Trophoblast cell (in vitro differentiated cells and primary cell): ENCODE measurements around the gene KRTAP10-2.

Source experiments
- DNase-seq, 2 donors: peaks; one replicate each; pipeline ENCODE4 v3.0.0-alpha.2; 2016
- H2AFZ ChIP-seq: 2 replicates; pipeline ENCODE4 v1.6.1; 2013; ENCODE audit warnings: low read length, moderate library complexity, mild to moderate bottlenecking; ENCODE audit not compliant: insufficient read depth, poor library complexity
- H2AK5ac ChIP-seq: 2 replicates; pipeline ENCODE4 v1.6.1; 2013; ENCODE audit warnings: mild to moderate bottlenecking, low read length
- H2BK120ac ChIP-seq: 2 replicates; pipeline ENCODE4 v1.6.1; 2013; ENCODE audit warnings: low read length, mild to moderate bottlenecking, moderate library complexity; ENCODE audit not compliant: insufficient read depth, poor library complexity
- H2BK12ac ChIP-seq: 2 replicates; pipeline ENCODE4 v1.6.1; 2013; ENCODE audit warnings: mild to moderate bottlenecking, low read length, moderate library complexity
- H2BK5ac ChIP-seq: 2 replicates; pipeline ENCODE4 v1.6.1; 2013; ENCODE audit warnings: low read length, low read depth, moderate library complexity, mild to moderate bottlenecking; ENCODE audit not compliant: poor library complexity
- H3K14ac ChIP-seq: 2 replicates; pipeline ENCODE4 v1.6.1; 2013; ENCODE audit warnings: mild to moderate bottlenecking, low read length
- H3K18ac ChIP-seq: 2 replicates; pipeline ENCODE4 v1.6.1; 2013; ENCODE audit warnings: mild to moderate bottlenecking, low read length
- H3K23ac ChIP-seq: 2 replicates; pipeline ENCODE4 v1.6.1; 2013; ENCODE audit warnings: low read length
- H3K27ac ChIP-seq: 2 replicates; pipeline ENCODE4 v1.5.1; 2013; ENCODE audit warnings: low read depth, mild to moderate bottlenecking, inconsistent platforms, low read length, moderate library complexity
- H3K27me3 ChIP-seq: 2 replicates; pipeline ENCODE4 v1.6.1; 2013; ENCODE audit warnings: inconsistent platforms, mild to moderate bottlenecking, low read length, moderate library complexity; ENCODE audit not compliant: insufficient read depth
- H3K36me3 ChIP-seq, 2 experiments: 1 replicate in 1 of 2; 2 replicates in 1 of 2; pipeline ENCODE4 v1.6.1; 2013; ENCODE audit warnings: low read length in 2 of 2, mild to moderate bottlenecking in 2 of 2, moderate library complexity in 1 of 2; ENCODE audit not compliant: insufficient read depth in 2 of 2, control insufficient read depth in 1 of 2
- H3K4ac ChIP-seq: 2 replicates; pipeline ENCODE4 v1.6.1; 2013; ENCODE audit warnings: low read depth, mild to moderate bottlenecking, low read length, moderate library complexity
- H3K4me1 ChIP-seq, 2 experiments: 1 replicate in 1 of 2; 2 replicates in 1 of 2; pipeline ENCODE4 v1.6.1; 2013; ENCODE audit warnings: low read length in 2 of 2, mild to moderate bottlenecking in 2 of 2, moderate library complexity in 1 of 2; ENCODE audit not compliant: insufficient read depth in 2 of 2, control insufficient read depth in 1 of 2
- H3K4me2 ChIP-seq: 2 replicates; pipeline ENCODE4 v1.6.1; 2013; ENCODE audit warnings: inconsistent platforms, mild to moderate bottlenecking, low read length, moderate library complexity
- H3K4me3 ChIP-seq: 2 replicates; pipeline ENCODE4 v1.5.1; 2013; ENCODE audit warnings: mild to moderate bottlenecking, low read depth, low read length, inconsistent platforms
- H3K79me1 ChIP-seq: one replicate; pipeline ENCODE4 v1.6.1; 2013; ENCODE audit warnings: low read length
- H3K79me2 ChIP-seq: 2 replicates; pipeline ENCODE4 v1.6.1; 2013; ENCODE audit warnings: low read length, mild to moderate bottlenecking; ENCODE audit not compliant: control insufficient read depth, insufficient read depth, poor library complexity
- H3K9ac ChIP-seq: 2 replicates; pipeline ENCODE4 v1.6.1; 2013; ENCODE audit warnings: mild to moderate bottlenecking, low read length
- H3K9me3 ChIP-seq: 2 replicates; pipeline ENCODE4 v1.6.1; 2013; ENCODE audit warnings: low read depth, mild to moderate bottlenecking, control low read depth, inconsistent platforms, low read length; ENCODE audit not compliant: insufficient read depth
- H4K12ac ChIP-seq: 2 replicates; pipeline ENCODE4 v1.6.1; 2013; ENCODE audit warnings: low read depth, mild to moderate bottlenecking, low read length, moderate library complexity
- H4K8ac ChIP-seq: 2 replicates; pipeline ENCODE4 v1.6.1; 2013; ENCODE audit warnings: low read depth, mild to moderate bottlenecking, low read length, moderate library complexity
- H4K91ac ChIP-seq: one replicate; pipeline ENCODE4 v1.6.1; 2013; ENCODE audit warnings: low read depth, mild to moderate bottlenecking, low read length, moderate library complexity
- WGBS: extraction: QIAGEN DNeasy Blood & Tissue Kit; methylation state at CpG from one replicate; pipeline ENCODE4 v1.1.7; 2013; ENCODE audit warnings: missing lambda C conversion rate; ENCODE audit not compliant: insufficient read length, insufficient coverage; ENCODE audit errors: extremely low coverage; 5-methylcytosine and 5-hydroxymethylcytosine counted together

KRTAP10-2 gene

GRCh38 chr21:44542716-44543115 lies 8.6 kb downstream of the KRTAP10-2 start:
- Histone ChIP-seq H3K79me1 (no peaks in the 10 kb centered on the region), H3K9me3 (peaks cover 4% of the 10 kb centered on the region), H4K91ac (no peak overlapping the region), H3K18ac (no peak overlapping the region), H4K12ac (no peak overlapping the region), H3K9ac (no peak overlapping the region), H3K23ac (no peak overlapping the region), H3K4ac (no peak overlapping the region), H4K8ac (no peak overlapping the region), H2AK5ac (no peak overlapping the region), H3K27me3 (no peaks in the 10 kb centered on the region), H3K4me2 (no peak overlapping the region), H3K14ac (no peak overlapping the region), H2AFZ (no peak overlapping the region), H3K79me2 (no peaks in the 10 kb centered on the region), H3K4me1 (no peaks in the 10 kb centered on the region), H2BK5ac (no peak overlapping the region), H2BK120ac (no peak overlapping the region), H2BK12ac (no peak overlapping the region), H3K4me3 (no peak overlapping the region), H3K36me3 (no peaks in the 10 kb centered on the region), H3K27ac (no peak overlapping the region)
- no CpG with 5 or more reads among the region's 1 CpG for WGBS
- DNase-seq = no peak

GRCh38 chr21:44540741-44541288 lies 10.5 kb downstream of the KRTAP10-2 start:
- Histone ChIP-seq H2BK120ac (no peak overlapping the region), H4K12ac (no peak overlapping the region), H3K4ac (no peak overlapping the region), H3K9me3 (peaks cover 2% of the 10 kb centered on the region), H3K4me2 (no peak overlapping the region), H4K8ac (no peak overlapping the region), H3K79me2 (no peaks in the 10 kb centered on the region), H3K79me1 (no peaks in the 10 kb centered on the region), H3K18ac (no peak overlapping the region), H3K4me1 (no peaks in the 10 kb centered on the region), H3K9ac (no peak overlapping the region), H4K91ac (no peak overlapping the region), H3K27me3 (no peaks in the 10 kb centered on the region), H3K27ac (no peak overlapping the region), H2BK5ac (no peak overlapping the region), H3K14ac (no peak overlapping the region), H2AFZ (no peak overlapping the region), H3K4me3 (no peak overlapping the region), H3K36me3 (no peaks in the 10 kb centered on the region), H2AK5ac (no peak overlapping the region), H2BK12ac (no peak overlapping the region), H3K23ac (no peak overlapping the region)
- no CpG with 5 or more reads among the region's 11 CpGs for WGBS
- no peak for DNase-seq

DNA sequence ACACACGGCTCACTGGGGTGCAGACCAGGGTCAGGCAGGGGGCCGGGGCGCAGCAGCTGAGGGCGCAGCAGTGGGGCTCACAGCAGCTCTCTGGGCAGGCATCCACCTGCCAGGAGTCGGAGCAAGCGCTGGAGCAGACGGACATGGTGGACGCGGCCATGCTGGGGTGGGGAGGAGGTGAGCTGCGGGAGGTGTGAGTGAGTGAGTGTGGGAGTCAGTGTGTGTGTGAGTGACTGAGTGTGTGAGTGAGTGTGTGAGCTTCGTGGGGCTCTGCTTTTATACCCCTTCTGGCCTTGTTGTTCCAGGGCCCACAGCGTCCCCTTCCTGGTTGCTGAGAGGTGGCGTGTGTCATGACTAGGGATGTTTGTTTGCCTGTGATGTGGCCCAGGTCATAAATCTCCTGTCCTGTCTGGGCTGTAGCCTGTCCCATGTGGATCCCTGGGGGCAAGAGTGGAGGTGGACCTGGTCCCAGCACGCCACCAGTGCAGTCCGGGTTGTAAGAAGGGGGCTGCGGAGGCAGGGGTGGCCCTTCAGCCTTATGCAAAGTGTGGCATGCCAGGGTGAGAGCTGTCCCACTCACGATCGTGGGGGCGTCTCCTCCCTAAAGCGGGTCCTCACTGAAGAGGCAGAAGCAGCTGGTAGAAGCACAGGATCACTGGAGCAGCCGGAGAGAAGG lies 11.2 kb downstream of the KRTAP10-2 start, which contains the start of gene KRTAP10-1:
Gene KRTAP10-1, minus strand, starts transcription at position 205 of the 676 bp plus-strand sequence. Its CDS starts 45 bp downstream, at position 160.
- H3K4ac ChIP-seq = no peak within 1 kb of the TSS
- no peaks in the 10 kb centered on the region for H3K79me2 ChIP-seq
- H2AFZ ChIP-seq = no peak within 1 kb of the TSS
- no peak within 1 kb of the TSS for H3K18ac ChIP-seq
- no peak within 1 kb of the TSS for H3K14ac ChIP-seq
- no peak within 1 kb of the TSS for H3K23ac ChIP-seq
- H2BK5ac ChIP-seq = no peak within 1 kb of the TSS
- no peaks in the 10 kb centered on the region for H3K36me3 ChIP-seq
- no peaks in the 10 kb centered on the region for H3K27me3 ChIP-seq
- H2BK12ac ChIP-seq = no peak within 1 kb of the TSS
- H4K8ac ChIP-seq = no peak within 1 kb of the TSS
- no peak for DNase-seq
- peaks cover 2% of the 10 kb centered on the region for H3K9me3 ChIP-seq
- no peak within 1 kb of the TSS for H3K27ac ChIP-seq
- no peak within 1 kb of the TSS for H2BK120ac ChIP-seq
- no peak within 1 kb of the TSS for H2AK5ac ChIP-seq
- no peak within 1 kb of the TSS for H4K12ac ChIP-seq
- WGBS = no CpG with 5 or more reads among the region's 21 CpGs
- no peak within 1 kb of the TSS for H3K4me2 ChIP-seq
- no peaks in the 10 kb centered on the region for H3K4me1 ChIP-seq
- no peak within 1 kb of the TSS for H4K91ac ChIP-seq
- no peaks in the 10 kb centered on the region for H3K79me1 ChIP-seq
- no peak within 1 kb of the TSS for H3K9ac ChIP-seq
- H3K4me3 ChIP-seq = no peak within 1 kb of the TSS

- no peak overlapping the region for H3K4ac ChIP-seq
- no CpG with 5 or more reads among the region's 14 CpGs for WGBS
- no peak overlapping the region for H3K4me3 ChIP-seq
- H4K12ac ChIP-seq = no peak overlapping the region
- no peak overlapping the region for H4K91ac ChIP-seq
- H3K79me1 ChIP-seq = no peaks in the 10 kb centered on the region
- H3K9me3 ChIP-seq = no peaks in the 10 kb centered on the region
- H3K4me2 ChIP-seq = no peak overlapping the region
- no peaks in the 10 kb centered on the region for H3K36me3 ChIP-seq
- H3K18ac ChIP-seq = no peak overlapping the region
- H3K9ac ChIP-seq = no peak overlapping the region
- H2BK12ac ChIP-seq = no peak overlapping the region
- no peaks in the 10 kb centered on the region for H3K4me1 ChIP-seq
- no peak overlapping the region for H3K14ac ChIP-seq
- no peak overlapping the region for H2BK5ac ChIP-seq
- no peak overlapping the region for H3K23ac ChIP-seq
- no peak for DNase-seq
- no peak overlapping the region for H2AFZ ChIP-seq
- H3K79me2 ChIP-seq = no peaks in the 10 kb centered on the region
- H3K27ac ChIP-seq = no peak overlapping the region
- H4K8ac ChIP-seq = no peak overlapping the region
- no peaks in the 10 kb centered on the region for H3K27me3 ChIP-seq
- no peak overlapping the region for H2AK5ac ChIP-seq
- H2BK120ac ChIP-seq = no peak overlapping the region
Measured at GRCh38 chr21:44539046-44539445, 12.3 kb downstream of the KRTAP10-2 start.
